ENCODE measurements around the gene DUOXA1.
"Not testable (repeated sequence)": the region's sequence is repeated elsewhere in the genome, so short reads cannot be mapped to it uniquely, and the experiment has no call there.

Gene DUOXA1

GRCh38 chr15:45150481-45150880 is 20.8 kb upstream of the DUOXA1 start:
- DNase-seq: no peak

- DNase-seq: no peak
These were observed 19.4 kb upstream of the DUOXA1 start for GRCh38 chr15:45149060-45149459.

- no peak for DNase-seq
These were observed 18.7 kb upstream of the DUOXA1 start for GRCh38 chr15:45148076-45149059.

- no peak for DNase-seq
These were observed 17.9 kb upstream of the DUOXA1 start for GRCh38 chr15:45147606-45148005.

GRCh38 chr15:45146405-45146804 is 16.7 kb upstream of the DUOXA1 start:
- no peak for DNase-seq

- DNase-seq: no peak
These were observed 15.1 kb upstream of the DUOXA1 start for GRCh38 chr15:45144775-45145174.

GRCh38 chr15:45143946-45144345 is 14.3 kb upstream of the DUOXA1 start:
- DNase-seq: no peak

- DNase-seq: no peak
These were observed 13.4 kb upstream of the DUOXA1 start for GRCh38 chr15:45143056-45143455.

GRCh38 chr15:45141386-45141785 is 11.7 kb upstream of the DUOXA1 start:
- no peak for DNase-seq

- DNase-seq: no peak
These were observed 11.0 kb upstream of the DUOXA1 start for GRCh38 chr15:45140557-45141250.

GRCh38 chr15:45139770-45140169 is 10.1 kb upstream of the DUOXA1 start:
- no peak for DNase-seq

- DNase-seq: no peak
These were observed 9.4 kb upstream of the DUOXA1 start for GRCh38 chr15:45138814-45139765.

- DNase-seq: no peak
These were observed 8.0 kb upstream of the DUOXA1 start for GRCh38 chr15:45137703-45138102.

GRCh38 chr15:45136378-45136764 is 6.7 kb upstream of the DUOXA1 start:
- no peak for DNase-seq

- DNase-seq: not testable (repeated sequence)
These were observed 6.2 kb upstream of the DUOXA1 start for GRCh38 chr15:45135705-45136377.

GRCh38 chr15:45134682-45135604 is 5.3 kb upstream of the DUOXA1 start:
- no peak for DNase-seq

GRCh38 chr15:45134046-45134445 is 4.4 kb upstream of the DUOXA1 start:
- DNase-seq: no peak

- no peak for DNase-seq
These were observed 3.9 kb upstream of the DUOXA1 start for GRCh38 chr15:45133561-45133920.

GRCh38 chr15:45132844-45133560 is 3.3 kb upstream of the DUOXA1 start:
- DNase-seq: no peak

GRCh38 chr15:45131510-45131909 is 1.8 kb upstream of the DUOXA1 start:
- DNase-seq: no peak
